ENCODE data around the gene NLRC3. TPM values are rescaled to one million over a fixed set of nuclear protein-coding genes. Genes with fewer than 3 reads are reported as not detected.
A peak's percentile ranks its signal among the peaks of the same experiment; 100 is the strongest.

Gene NLRC3
- total RNA-seq, 1 experiment from 2014 or later, result not detected

DNA sequence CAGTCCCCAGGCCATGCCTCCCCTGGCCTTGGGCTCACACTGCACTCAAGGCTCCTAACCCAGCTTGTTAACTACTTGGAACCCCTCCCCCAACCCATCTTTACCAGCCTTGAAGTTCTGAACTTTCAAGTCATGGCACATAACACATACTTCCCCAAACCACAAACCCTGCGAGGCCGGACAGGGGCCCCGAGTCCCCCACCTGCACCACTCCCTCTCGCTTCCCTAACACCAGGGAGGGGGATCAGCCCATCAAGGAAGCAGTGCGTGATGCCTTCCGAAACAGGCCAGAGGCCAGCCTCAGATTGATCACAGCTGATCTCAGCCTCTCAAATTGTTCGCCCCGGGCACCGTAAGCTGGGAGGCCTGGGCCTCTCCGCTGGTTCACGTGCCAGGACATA is 3.0 kb upstream of the NLRC3 start:
- DNase-seq (ENCODE audit: low read depth in 1 of 2, low spot score in 2 of 2), result no peak
- H3K36me3 ChIP-seq, result peaks cover 20% of the 10 kb centered on the region
- no peaks in the 10 kb centered on the region for H3K27me3 ChIP-seq (replicated peaks)
- no peak overlapping the region for H3K4me3 ChIP-seq
- no peak overlapping the region for H3K27ac ChIP-seq
- no peaks in the 10 kb centered on the region for H3K9me3 ChIP-seq (replicated peaks)
- no peaks in the 10 kb centered on the region for H3K4me1 ChIP-seq (replicated peaks)

DNA sequence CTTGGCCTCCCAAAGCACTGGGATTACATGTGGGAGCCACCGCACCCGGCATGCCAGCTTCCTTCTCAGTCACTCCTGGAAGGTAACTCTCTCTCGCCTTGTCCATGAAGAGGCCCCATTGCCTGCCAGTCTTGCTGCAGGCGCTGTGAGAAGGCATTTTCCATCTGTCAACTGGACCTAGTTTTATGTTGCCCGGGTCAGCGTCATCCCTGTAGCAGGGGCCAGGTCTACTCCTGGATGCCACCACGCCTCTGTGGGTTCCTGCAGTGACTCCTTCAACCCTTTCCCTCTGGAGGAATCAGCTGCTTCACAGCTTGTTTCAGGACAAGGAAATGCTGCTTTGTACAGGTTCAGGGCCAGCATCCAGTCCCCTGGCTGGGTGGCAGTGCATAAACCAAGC is 2.6 kb upstream of the NLRC3 start:
- DNase-seq (ENCODE audit: low read depth in 1 of 2, low spot score in 2 of 2), result no peak
- Histone ChIP-seq H3K4me1 (replicated peaks) (no peaks in the 10 kb centered on the region), H3K36me3 (peaks cover 19% of the 10 kb centered on the region), H3K27me3 (replicated peaks) (no peaks in the 10 kb centered on the region), H3K4me3 (no peak overlapping the region), H3K27ac (no peak overlapping the region), H3K9me3 (replicated peaks) (no peaks in the 10 kb centered on the region)

DNA sequence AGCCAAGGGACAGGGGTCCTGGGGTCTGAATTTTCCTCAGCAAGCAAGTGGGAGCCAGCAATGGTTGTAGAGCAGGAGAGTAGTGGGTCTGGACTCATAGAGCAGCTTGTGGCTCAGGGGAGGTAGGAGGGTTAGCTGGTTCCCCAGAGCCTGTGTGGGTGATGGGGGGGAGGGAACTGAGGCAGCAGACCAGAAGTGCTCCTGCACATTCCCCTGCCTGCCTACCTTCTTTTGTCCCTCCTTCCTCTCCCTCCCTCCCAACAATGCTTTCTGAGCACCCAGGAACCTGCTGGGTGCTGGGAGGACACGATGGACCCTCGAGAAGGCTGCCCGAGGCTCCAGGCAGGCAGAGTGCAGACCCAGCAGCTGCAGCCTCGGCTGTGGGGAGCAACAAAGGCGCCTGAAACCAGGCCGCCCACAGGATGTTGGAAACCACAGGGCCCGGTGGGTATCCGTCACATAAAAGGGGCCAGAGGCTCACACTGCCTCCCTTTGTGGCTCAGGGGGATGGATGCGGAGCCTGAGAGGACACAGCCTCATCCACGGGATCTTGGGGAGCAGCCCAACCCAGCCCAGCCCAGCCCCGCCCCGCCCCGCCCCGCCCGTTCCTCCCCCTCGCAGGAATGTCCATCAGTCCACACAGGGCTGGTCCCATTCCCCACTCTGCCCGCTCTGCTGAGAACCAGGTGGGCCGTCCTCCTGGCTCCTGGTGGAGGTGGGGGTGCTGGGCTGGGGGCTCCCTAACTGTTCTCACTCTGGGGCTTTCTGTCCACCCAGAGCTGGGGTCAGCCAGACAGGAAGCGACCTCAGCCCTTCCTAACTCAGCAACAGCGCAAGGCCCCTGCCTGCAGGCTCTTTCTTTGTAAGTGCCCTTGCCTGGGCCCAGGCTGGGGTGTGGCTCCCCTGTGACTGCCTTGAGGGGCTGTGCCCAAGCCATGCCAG is 1.7 kb upstream of the NLRC3 start:
- Histone ChIP-seq H3K36me3 (peaks cover 11% of the 10 kb centered on the region), H3K9me3 (replicated peaks) (no peaks in the 10 kb centered on the region), H3K27ac (no peak overlapping the region), H3K27me3 (replicated peaks) (no peaks in the 10 kb centered on the region), H3K4me3 (no peak overlapping the region), H3K4me1 (replicated peaks) (no peaks in the 10 kb centered on the region)
- DNase-seq (ENCODE audit: low read depth in 1 of 2, low spot score in 2 of 2), result no peak

DNA sequence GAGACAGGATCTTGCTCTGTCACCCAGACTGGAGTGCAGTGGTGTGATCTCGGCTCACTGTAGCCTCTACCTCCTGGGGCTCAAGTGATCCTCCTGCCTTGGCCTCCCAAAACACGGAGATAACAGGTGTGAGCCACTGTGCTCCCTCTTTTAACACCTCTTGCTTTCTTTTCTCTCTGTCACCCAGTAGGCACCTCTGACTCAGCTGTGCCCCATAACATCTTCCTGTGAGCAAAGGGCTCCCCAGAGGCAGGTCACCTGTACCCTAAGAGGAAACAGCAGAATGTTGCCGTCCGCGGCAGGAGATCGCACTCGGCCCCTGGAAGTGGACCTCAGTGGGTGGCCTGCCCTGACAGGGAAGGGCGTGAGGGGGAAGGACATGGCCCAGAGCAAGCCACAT is 918 bp upstream of the NLRC3 start:
- Histone ChIP-seq H3K9me3 (replicated peaks) (no peaks in the 10 kb centered on the region), H3K27ac (no peak overlapping the region), H3K36me3 (peaks cover 4% of the 10 kb centered on the region), H3K4me1 (replicated peaks) (no peaks in the 10 kb centered on the region), H3K4me3 (no peak overlapping the region), H3K27me3 (replicated peaks) (no peaks in the 10 kb centered on the region)
- no peak for DNase-seq (ENCODE audit: low read depth in 1 of 2, low spot score in 2 of 2)

DNA sequence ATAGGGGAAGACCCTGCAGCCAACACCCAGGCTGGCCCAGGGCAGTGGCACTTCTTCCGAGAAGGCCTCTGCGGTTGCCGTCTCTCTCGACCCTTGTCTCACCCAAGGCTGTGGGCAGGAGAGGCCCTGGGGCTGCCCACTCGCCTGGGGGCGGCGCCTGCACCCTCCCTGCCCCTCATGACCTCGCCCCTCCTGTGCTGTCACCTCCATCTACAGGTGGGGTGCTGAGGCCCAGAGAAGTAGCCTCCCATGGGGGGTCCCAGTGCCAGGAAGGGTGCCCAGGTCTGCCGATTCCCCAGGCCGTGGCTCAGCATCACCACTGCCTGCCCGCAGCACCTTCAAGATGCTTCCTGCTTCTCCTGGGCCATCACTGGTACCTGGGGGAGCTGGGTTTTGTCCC is 992 bp downstream of the NLRC3 start:
- Histone ChIP-seq H3K27me3 (replicated peaks) (no peaks in the 10 kb centered on the region), H3K27ac (no peak overlapping the region), H3K9me3 (replicated peaks) (no peaks in the 10 kb centered on the region), H3K4me3 (no peak overlapping the region), H3K4me1 (replicated peaks) (no peaks in the 10 kb centered on the region), H3K36me3 (no peaks in the 10 kb centered on the region)
- no peak for DNase-seq (ENCODE audit: low read depth in 1 of 2, low spot score in 2 of 2)

DNA sequence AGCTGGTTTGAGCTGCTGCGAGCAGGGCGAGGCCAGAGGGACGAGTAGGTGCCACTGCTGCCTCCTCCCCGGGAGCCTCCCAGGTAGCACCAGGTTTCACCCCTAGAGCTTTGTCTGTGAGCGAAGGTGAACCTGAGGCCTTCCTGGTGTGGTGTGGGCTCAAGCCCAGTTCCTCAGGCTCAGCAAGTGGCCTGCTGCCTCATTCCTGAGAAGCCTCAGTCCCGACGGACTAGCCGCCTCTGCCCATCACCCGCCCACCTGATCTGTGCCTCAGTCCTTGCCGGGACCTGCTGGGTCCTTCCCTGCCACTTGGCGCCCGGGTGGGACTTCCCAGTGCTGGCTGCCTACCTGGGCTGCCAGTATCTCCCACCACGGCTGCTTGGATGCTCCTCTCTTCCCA is 1.7 kb downstream of the NLRC3 start:
- H3K4me1 ChIP-seq (replicated peaks), result no peaks in the 10 kb centered on the region
- H3K27me3 ChIP-seq (replicated peaks), result no peaks in the 10 kb centered on the region
- peaks cover 2% of the 10 kb centered on the region for H3K9me3 ChIP-seq (replicated peaks)
- H3K4me3 ChIP-seq, result no peak overlapping the region
- H3K27ac ChIP-seq, result no peak overlapping the region
- DNase-seq (ENCODE audit: low read depth in 1 of 2, low spot score in 2 of 2), result no peak
- no peaks in the 10 kb centered on the region for H3K36me3 ChIP-seq

DNA sequence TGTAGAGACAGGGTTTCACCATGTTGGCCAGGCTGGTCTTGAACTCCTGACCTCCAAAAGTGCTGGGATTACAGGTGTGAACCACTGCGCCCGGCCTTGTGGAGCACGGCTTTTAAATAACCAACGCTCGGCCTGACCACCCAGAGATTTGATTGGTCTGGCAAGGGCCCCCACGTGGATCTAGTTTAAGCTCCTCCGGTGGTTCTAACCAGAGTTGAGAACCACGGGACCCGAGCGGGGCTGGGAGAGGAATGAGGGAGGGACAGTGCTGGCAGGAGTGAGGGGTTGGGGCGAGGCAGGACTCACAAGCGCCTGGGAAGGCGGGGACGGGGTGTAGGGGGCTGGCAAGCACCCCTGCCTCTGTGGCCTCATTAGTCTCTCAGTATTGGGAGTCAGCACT is 3.0 kb downstream of the NLRC3 start:
- Histone ChIP-seq H3K4me1 (replicated peaks) (no peaks in the 10 kb centered on the region), H3K9me3 (replicated peaks) (peaks cover 6% of the 10 kb centered on the region), H3K27me3 (replicated peaks) (no peaks in the 10 kb centered on the region), H3K4me3 (no peak overlapping the region), H3K36me3 (no peaks in the 10 kb centered on the region), H3K27ac (no peak overlapping the region)
- peak in 1 of 2 experiments; percentile 38 for DNase-seq (ENCODE audit: low read depth in 1 of 2, low spot score in 2 of 2)

DNA sequence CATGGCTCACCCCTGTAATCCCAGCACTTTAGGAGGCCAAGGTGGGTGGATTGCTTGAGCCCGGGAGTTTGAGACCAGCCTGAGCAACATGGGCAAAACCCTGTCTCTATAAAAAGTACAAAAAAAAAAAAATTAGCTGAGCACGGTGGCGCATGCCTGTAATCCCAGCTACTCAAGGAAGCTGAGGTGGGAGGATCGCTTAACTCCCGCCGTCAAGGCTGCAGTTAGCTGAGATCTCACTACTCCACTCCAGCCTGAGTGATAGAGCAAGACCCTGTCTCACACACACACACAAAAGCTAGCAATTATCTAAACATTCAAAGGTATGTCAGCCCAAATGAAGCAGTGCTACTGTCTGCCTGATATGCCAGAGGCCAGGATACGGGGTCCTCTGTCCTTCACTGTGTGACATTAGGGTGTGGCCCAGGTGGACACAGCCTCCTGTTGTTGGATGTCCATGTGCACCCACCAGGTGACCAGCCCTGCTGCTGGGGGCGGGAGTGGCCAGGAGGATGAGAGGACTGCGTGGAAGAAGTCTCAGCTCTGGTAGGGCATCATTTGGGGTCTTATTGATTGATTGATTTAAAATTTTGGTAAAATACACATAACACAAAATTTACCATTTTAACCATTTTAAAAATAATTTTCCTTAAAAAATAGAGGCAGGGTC is 3.9 kb downstream of the NLRC3 start:
- Histone ChIP-seq H3K36me3 (no peaks in the 10 kb centered on the region), H3K27me3 (replicated peaks) (no peaks in the 10 kb centered on the region), H3K9me3 (replicated peaks) (peaks cover 6% of the 10 kb centered on the region), H3K4me3 (no peak overlapping the region), H3K4me1 (replicated peaks) (no peaks in the 10 kb centered on the region), H3K27ac (no peak overlapping the region)
- no peak for DNase-seq (ENCODE audit: low read depth in 1 of 2, low spot score in 2 of 2)

DNA sequence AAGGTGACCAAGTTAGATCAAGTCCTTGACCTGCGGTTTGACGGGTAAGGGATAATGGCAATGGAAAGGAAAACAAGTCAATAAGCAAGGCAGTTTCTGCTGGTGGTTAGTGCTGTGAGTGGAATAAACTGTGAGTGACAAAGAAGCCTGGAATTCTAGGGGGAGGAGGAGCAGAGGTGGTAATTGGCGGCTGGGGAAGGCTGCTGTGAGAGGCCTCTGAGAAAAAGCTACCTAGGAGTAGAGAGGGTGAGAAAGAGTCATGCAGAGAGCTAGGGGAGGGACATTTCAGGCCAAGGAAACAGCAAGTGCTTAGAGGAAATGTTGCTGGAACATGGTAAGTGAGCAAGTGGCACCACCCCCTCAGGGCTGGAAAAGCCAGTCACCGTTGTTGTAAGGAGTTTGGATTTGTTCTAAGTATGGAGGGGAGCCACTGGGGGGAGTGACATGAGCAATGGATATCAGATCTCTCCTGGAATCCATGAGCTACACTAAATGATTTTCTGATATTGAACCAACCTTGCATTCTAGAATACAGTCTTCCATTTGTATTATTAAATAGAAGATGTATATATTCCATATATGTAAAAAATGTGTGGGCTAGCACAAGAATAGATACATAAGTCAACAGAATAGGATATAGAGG is 6.7 kb downstream of the NLRC3 start:
- Histone ChIP-seq H3K4me1 (replicated peaks) (no peaks in the 10 kb centered on the region), H3K36me3 (no peaks in the 10 kb centered on the region), H3K27me3 (replicated peaks) (no peaks in the 10 kb centered on the region), H3K9me3 (replicated peaks) (peaks cover 6% of the 10 kb centered on the region), H3K27ac (no peak overlapping the region), H3K4me3 (no peak overlapping the region)
- DNase-seq (ENCODE audit: low read depth in 1 of 2, low spot score in 2 of 2), result no peak

DNA sequence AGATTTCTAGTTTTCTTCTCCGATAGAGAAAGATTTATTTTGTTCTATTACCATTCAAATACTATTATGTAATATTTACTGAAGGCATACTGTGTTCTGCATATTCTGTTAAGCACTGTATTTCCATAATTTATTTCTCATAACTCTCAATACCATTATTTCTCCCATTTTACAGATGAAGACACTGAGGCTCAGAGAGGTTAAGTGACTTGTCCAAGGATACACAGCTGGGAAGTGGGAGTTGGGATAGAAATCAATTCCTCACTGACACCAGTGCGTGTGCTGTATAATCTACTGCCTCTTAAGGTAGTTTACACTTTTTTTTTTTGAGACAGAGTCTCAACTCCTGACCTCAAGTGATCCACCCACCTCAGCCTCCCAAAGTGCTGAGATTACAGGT is 7.4 kb downstream of the NLRC3 start:
- no peak for DNase-seq (ENCODE audit: low read depth in 1 of 2, low spot score in 2 of 2)
- H3K27ac ChIP-seq, result no peak overlapping the region
- no peak overlapping the region for H3K4me3 ChIP-seq
- no peaks in the 10 kb centered on the region for H3K27me3 ChIP-seq (replicated peaks)
- no peaks in the 10 kb centered on the region for H3K4me1 ChIP-seq (replicated peaks)
- no peaks in the 10 kb centered on the region for H3K36me3 ChIP-seq
- H3K9me3 ChIP-seq (replicated peaks), result peaks cover 6% of the 10 kb centered on the region

DNA sequence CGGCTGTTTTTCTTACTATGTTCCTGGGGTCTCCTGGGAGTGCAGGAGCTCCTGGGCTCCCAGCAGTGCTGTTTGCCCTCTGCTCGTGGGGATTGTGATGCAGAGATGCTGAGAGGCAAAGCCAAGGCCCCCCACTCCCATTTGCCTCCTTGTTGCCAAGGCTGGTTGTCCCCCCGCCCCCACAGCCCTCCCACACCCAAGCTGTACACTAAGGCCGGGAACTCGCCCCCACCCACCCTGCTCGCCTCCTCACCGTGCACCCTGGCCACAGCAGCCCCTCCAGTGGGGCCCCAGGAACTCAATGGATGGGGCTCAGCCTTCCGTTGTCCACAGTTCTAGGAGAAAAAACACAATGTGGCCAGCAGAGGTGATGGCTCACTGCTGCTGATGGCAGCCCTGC is 10.2 kb downstream of the NLRC3 start:
- H3K36me3 ChIP-seq, result no peaks in the 10 kb centered on the region
- DNase-seq (ENCODE audit: low read depth in 1 of 2, low spot score in 2 of 2), result no peak
- H3K27ac ChIP-seq, result no peak overlapping the region
- H3K4me3 ChIP-seq, result no peak overlapping the region
- H3K27me3 ChIP-seq (replicated peaks), result no peaks in the 10 kb centered on the region
- H3K9me3 ChIP-seq (replicated peaks), result peaks cover 6% of the 10 kb centered on the region
- no peaks in the 10 kb centered on the region for H3K4me1 ChIP-seq (replicated peaks)

DNA sequence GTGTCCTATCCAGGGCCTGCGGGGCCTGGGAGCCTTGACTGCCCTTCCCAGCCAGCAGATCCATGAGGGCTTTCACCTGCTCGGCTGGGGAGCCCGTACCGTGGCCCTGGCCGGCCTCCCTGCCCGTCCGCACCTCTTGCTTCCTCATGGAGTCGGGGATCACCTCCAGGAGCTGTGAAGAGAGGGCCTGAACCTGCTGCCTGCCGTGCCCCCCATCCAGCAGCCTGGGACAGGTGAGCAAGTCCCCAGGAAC is 12.4 kb downstream of the NLRC3 start:
- DNase-seq (ENCODE audit: low read depth in 1 of 2, low spot score in 2 of 2), result no peak
- no peaks in the 10 kb centered on the region for H3K4me1 ChIP-seq (replicated peaks)
- no peak overlapping the region for H3K4me3 ChIP-seq
- H3K27ac ChIP-seq, result no peak overlapping the region
- H3K9me3 ChIP-seq (replicated peaks), result no peaks in the 10 kb centered on the region
- H3K36me3 ChIP-seq, result no peaks in the 10 kb centered on the region
- H3K27me3 ChIP-seq (replicated peaks), result no peaks in the 10 kb centered on the region

DNA sequence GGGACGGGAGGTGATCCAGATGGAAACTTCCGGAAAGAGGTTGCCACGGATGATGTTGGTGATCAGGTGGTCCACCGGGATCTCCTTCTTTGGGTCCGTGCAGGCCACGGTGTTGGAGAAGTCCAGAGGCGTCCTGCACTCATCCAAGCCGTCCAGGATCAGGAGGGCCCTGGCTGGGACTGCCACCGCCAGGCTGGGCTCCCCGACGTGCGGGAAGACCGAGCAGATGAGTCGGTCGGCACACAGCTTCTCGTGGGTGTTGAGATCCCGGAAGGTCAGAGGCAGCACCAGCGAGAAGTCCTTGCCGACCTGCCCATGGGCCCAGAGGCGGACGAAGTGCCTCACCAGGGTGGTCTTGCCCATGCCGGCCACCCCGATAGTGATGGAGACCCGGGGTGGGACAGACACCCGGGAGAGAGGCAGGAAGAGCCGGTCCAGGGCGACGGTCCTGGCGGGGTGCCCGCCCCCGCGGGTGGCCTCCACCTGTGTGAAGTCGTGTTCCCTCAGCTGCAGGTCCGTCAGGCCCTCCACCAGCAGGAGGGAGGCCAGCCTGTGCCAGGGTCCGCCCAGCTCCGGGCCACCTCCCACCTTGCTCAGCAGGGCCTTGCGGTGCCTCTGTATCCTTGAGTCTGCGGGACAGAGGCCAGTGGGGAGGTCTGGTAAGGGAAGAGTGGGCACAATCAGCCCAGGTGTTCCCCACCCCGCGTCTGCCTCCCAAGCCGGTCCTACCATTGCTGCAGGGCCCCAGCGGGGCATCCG is 12.9 kb downstream of the NLRC3 start:
- H3K27ac ChIP-seq, result no peak overlapping the region
- no peak overlapping the region for H3K4me3 ChIP-seq
- H3K4me1 ChIP-seq (replicated peaks), result no peaks in the 10 kb centered on the region
- no peaks in the 10 kb centered on the region for H3K36me3 ChIP-seq
- no peaks in the 10 kb centered on the region for H3K9me3 ChIP-seq (replicated peaks)
- DNase-seq (ENCODE audit: low read depth in 1 of 2, low spot score in 2 of 2), result peak in 1 of 2 experiments; percentile 40
- H3K27me3 ChIP-seq (replicated peaks), result no peaks in the 10 kb centered on the region
